DMS53 (cell line): ENCODE measurements around the gene NT5DC3.

Experiments used
- DNase-seq: peaks from one replicate; lab custom pipeline; 2025; lab: John Stamatoyannopoulos, UW

Gene NT5DC3

DNA sequence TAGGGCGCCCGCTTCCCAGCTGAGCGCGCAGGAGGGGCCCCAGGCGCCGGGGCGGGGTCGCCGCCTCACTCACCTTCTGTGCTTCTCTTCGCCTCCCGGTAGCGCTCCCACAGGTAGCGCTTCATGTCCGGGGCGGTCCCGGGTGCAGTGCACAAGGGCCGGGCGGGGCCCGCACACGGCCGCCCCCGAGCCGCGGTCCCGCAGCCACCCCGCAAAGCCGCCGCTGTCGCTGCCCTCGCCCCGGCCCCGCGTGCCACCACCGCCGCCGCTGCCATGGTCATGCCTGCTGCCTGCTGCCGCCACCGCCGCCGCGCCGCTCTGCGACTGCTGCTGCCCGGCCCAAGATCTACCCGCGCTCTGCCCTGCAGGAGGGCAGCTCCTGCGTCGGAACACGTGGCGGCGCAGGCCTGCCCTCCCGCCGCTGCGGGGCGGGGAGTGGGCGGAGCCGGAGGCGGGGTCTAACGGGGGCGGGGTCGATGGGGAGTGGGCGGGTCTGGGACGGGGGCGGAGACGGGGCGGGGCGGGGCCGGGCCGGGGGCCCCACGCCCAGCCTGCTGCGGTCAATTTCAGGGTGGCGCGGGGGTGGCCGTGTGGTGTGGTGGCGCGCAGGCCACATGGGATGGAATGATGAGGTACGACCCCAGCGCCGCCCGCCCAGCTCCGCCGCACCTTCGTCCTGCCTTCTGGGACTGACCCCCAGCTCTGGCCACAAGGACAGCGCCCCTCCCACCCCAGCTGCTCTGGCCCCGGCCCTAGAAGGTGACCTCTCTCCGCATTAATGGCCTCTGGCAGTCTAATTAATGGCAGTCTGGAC is at the start of gene NT5DC3:
NT5DC3 (minus strand) TSS at position 359 of the 814 bp plus-strand sequence; CDS start at position 281, 78 bp downstream.
- DNase-seq: peak; percentile 97

DNA sequence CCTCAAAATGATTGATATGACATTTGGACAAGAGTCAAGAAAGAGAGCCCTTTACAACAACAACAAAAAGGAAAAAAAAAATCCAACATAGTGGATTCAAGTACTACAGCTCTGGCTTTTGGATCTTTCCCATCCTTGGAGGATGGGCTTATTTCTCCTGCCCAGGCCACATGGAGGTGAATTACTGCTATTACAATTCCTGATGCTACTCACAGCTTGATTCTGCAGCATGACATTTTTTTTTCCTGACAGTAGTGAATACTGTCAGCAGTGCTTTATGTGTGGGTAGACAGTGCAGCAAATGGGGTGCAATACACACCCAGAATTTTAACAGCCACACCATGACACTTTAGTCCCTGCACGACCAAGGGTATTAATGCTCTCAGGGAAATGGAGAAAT is 46.7 kb upstream of the NT5DC3 start:
- DNase-seq: no peak

DNA sequence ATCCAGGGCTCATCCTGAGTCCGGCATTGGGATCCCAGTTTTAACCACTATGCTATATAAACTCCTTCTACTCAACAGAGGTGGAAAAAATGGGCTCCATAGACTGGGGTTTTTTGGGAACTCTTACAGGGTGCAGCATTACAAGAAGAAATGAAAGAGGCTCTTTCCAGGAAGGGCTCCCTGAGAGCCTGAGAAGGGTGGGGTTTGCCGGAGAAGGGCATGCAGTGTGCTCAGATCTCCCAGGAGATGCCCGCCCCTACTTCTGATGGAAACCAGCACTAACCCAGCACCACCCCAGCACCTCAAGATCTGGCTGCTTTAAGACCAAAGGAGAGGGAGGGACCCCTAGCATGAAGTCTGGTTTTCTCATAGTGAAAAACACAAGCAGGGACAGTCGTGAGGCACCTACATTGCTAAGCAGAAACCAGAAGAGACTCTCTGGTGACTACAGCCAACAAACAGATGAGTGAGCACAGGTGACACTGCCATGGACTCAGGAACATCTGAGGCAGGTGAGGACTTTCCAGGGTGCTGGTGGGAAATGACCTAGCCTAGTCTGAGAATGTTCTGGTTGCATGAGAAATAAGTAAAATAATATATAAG is 45.3 kb upstream of the NT5DC3 start:
- no peak for DNase-seq

DNA sequence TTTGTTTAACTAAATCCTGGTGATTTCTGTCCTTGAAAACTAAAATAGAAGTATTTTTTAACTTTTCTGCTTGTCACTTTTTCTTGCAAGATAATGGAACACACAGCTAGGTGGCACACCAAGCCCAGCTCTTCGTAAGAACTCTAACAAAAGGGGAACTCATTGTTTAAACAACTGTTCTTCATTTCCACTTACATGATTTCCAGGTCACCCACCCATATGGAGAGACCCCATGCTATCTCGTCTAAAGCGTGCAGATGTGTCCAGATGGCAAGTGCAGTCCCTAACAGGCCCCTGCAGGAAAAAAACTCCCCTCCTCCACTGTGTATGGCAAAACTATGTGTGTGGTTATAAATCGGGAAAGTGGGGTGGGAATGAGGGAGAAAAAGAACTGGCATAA is 43.3 kb upstream of the NT5DC3 start:
- DNase-seq: peak; percentile 55

DNA sequence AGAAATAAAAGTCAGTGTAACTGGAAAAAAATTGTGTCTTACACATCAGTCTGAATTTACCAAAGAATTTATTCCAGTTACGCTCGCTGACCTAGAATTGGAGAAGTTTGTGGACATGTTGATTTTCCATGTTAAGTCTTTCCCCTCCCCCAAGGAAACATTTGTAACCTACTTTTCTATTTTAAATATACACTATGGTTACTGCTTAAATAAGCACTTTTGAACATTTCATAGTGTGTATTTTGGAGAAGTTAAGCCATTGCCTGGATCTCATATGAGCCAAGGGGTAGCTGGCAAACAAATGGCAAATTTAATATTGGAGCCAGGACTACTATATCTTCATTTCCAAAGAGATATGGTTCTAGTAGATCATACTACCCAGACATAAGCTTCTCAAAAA is 42.9 kb upstream of the NT5DC3 start:
- no peak for DNase-seq

DNA sequence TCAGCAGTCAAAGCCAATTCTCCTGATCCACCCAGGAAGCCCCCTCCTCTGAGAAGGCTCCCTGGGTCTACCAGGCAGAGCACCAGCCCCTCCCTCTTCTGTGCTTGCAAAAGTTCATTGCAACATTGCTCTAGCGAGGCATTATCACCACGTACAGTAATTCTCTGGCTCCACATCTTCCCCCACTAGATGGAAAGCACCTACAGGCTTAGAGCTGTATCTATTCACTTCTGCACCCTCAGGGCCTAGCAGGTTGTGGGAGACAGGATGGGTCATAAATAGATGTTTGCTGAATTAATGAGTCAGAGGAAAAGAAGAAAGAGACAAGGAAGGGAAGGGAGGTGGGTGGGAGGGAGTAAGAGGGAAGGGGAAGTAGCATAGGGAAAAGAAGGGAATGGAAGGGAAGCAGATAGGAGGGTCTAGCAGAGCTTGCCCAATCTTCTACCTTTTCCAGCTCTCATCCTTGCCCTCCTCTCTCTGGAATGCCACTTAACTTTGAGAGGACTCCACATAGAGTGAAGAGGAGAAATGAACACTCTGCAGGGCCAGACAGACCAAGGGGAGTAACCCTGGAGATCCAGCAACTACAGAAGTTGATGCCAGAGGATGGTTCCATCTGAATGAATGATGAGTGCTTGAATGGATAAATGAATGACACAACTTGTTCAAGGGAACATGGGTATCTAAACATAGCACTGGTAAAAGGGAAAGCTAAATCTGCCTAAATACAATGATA is 42.0 kb upstream of the NT5DC3 start:
- no peak for DNase-seq

DNA sequence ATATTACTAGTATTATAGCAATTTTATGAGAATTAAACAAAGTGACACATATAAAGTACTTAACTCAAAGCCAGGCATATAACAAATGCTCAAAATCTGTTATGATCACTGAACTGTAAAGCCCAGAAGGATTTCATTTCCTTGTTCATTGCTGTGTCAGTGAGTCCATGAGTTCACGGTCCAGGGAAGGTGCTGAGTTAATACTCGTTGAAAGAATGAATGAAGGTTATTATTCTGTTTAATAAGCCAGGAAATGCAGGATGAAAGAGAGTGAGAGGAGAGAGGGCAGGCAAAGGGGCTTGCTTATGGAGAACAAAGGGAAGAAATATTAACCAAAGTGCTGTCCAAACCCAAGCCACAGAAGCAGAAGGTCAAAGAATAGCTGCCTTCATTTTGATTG is 40.2 kb upstream of the NT5DC3 start:
- DNase-seq: peak; percentile 57

DNA sequence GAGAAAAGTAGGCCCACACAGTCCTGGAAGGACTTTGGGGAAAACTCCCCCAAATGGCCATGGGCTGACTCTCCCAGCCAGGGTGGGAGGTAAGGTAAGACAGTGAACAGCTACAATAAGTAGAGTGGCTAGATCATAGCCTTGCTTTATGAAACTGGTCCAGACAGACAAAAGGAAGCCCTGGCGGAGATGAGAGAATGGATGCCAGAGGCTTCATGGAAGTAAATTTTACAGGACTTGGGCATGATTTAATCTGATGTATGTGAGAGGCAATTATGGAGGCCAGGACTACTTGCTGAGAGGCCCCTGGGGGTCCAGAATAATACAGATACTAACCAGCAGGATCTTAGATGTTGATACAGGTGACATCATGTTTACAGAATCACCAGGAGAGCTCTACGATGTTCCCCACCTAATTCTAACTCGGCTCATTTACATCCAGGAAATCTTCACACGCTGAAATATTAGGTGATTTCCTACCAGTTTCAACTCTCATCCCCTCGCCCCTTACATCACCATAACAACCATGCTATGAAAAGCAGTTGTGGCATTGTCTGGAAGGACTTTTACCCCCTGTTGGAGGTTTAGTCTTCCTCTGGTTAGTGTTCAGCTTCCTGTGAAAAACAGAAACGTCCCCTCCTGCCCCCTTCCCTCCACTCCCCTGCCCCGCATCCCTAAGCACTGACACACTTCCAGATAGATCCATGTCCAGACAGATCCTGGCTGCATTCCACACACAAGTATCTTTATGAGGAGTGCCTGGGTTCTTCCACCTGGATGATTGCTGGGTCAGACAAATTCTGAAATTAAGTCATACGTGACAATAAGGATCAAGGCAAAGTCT is 39.5 kb upstream of the NT5DC3 start:
- peak; percentile 84 for DNase-seq

DNA sequence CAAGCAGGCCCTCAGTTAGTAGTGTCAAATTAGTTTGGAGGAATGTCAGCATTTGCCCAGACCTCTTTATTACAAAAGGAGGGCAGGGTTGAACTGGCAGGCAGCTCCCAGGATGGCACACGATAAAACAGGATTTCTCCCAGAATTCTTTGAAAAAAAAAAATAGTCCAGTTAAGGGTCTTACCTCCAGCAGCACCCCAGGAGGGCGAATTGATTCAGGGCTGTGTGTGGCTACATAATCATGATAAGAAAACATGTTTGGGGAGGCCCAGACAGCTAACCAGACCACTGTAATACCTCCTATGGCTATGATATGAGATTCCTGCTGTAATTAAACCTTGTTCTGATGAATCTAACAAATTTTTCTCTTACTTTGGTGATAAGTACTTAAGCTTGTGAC is 38.8 kb upstream of the NT5DC3 start:
- no peak for DNase-seq

DNA sequence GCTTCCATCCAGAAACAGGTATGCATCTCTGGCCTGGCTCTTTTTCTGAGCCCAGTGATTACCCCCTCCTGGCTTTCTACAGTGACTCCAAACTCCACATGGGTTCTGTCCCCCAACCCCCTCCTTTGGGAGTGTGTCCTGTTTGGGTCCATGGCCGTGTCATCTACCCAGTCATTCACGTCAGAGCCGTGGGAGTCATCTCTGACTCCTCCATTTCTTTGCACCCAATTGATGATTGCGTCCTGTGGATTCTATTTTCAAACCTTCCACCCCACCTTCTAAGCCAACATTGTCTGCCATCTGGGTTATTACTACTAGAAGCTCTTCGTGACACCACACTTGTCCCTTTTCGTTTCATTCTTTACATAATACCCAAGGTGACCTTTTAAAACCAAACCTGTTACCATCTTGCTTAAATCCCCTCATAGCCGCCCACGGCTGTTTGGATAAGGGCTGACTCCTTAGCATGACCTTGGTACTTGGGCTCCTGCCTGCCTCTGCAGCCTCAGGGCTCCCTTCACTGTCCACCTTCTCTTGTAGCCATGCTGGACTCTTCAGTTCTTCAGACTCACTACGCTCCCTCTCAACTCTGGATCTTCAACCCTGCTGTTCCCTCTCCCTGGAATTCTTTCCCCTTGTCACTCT is 38.1 kb upstream of the NT5DC3 start:
- DNase-seq: no peak

DNA sequence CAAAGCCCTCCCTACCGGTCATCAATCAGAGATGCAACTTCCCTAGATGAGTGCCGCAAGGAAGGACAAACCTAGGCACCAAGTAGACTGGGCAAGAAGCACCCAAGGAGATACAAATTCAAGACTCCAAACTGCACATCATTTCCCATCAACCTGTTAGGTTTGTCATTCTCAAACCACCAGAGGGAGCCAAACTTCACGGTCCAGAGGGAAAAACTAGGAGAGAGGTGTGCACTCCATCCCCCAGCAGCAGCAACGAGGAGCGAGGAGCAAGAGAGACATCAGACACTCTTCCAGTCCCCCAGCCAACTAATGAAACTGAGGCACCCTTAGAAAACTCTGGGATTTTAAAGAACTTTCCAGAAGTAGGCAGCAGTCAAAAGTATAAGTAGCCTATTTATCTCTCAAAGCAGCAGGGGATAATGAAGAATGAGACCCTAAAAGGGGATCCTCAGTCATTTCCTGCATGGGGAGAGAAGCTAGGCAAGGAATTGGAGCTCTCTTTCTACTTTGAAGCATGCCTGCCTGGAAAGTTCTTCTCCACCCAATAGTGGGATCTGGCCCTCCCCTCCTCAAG is 37.0 kb upstream of the NT5DC3 start:
- peak; percentile 94 for DNase-seq

DNA sequence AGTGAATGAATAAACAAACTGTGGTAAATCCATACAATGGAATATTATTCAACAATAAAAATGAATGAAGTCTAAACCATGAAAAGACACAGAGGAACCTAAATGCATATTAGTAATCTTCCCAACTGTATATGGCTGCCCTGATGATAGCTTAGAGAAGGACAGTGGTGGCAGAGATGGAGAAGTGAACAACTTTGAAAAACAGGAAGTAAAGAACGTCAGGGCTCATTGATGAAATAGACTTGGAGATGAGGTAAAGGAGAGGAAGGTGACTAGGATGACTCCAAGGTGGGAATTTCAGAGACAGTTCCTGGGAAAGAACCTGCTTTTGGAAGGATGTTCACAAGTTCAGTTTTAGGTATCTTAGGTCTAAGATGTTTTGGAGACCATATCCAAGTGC is 36.3 kb upstream of the NT5DC3 start:
- no peak for DNase-seq

DNA sequence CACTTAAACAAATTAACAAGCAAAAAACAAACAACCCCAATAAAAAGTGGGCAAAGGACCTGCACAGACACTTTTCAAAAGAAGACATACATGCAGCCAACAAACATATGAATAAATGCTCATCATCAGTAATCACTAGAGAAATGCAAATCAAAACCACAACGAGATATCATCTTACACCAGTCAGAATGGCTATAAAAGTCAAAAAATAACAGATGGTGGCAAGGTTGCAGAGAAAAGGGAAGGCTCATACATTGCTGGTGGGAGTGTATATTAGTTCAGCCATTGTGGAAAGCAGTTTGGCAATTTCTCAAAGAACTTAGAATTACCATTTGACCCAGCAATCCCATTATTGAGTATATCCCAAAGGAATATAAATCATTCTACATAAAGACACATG is 34.6 kb upstream of the NT5DC3 start:
- DNase-seq: no peak

DNA sequence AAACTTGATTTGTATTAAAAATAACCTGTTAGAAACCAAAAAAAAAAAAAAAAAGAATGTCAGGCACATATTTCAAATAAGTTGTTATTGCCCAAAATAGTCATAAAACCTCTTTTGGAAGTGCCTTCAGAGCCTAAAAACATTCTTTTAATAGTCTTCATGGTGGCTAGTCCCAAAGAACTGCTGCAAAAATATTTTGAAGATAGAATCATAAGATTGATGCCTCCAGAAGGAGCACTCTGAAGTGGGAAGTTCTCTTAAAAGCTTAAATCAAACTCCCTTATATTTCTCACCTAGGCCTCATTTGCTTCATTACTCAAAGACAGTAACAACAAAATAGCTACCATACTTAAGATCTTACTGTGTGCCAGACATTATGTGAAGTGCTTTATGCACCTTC is 27.2 kb upstream of the NT5DC3 start:
- DNase-seq: no peak

DNA sequence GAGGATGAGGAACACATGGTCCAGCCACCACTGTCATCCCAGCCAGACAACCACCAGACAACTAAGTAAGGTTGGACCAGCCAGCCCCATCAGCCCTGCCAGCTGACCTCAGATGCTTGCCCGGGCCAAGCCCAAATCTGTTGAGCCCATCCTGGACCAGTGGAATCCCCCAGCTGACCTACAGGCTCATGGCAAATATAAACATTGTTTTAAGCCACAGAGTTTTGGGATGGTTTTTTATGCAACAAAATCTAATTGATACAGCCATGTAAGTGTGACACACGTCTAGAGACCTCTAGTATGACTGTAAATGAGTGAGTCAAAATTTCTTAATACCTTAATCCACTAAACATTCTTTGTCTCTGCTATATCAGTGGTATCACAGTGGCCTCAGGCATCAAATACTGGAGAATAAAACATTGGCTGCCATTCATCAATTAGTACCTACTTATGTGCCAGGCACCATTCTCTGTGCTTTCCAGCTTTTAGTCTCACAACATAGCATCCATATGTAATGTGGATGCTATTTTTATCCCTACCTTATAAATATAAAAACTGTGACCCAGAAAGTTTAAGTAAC is 24.2 kb upstream of the NT5DC3 start:
- DNase-seq: no peak

DNA sequence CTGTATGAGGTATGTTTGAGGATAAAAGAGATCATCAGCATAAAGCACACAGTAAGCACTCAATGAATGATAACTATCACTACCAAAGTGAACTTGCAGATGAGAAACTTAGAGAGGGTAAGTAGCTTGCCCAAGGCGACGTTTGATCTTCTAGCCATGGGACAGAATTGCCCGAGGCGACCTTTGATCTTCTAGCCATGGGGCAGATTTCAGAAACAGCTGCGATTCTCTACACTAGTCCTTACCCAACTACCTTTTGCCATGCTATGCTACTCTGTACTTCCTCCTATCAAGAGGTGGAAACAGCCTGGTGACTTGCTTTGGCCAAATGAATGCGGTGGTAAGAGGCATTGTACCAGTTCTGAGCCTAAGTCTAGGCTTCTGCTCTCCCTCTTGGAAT is 23.7 kb upstream of the NT5DC3 start:
- DNase-seq: no peak

DNA sequence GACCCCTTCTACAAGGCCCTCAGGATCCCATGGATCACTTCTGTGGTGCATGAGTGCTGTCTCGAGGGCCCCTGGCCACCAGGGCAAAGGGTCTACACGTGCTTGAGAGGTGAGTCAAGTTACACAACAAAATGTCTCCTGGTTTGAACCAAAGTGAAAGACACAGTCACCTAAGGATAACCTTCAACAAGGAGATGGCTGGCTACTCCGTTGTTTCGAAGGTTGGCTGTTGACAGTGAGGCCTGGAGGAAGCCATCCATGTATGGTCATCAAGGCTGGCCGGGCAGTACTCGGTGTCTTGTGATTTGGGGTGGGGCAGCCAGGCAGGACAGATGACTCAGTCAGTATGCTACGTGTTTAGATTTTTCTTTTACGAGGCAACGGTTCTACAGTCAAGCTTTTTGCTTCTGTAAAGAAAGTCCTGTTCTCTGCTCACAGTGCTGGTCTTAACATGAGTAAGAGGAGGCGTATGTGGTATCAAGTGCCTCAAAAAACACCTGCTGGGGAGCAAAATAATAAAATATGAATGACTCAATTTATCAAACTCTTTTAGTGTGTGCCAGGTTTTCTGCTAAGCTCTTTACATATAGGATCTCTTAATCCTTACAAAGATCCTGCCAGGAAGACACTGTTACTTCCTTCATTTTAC is 18.0 kb upstream of the NT5DC3 start:
- peak; percentile 32 for DNase-seq

DNA sequence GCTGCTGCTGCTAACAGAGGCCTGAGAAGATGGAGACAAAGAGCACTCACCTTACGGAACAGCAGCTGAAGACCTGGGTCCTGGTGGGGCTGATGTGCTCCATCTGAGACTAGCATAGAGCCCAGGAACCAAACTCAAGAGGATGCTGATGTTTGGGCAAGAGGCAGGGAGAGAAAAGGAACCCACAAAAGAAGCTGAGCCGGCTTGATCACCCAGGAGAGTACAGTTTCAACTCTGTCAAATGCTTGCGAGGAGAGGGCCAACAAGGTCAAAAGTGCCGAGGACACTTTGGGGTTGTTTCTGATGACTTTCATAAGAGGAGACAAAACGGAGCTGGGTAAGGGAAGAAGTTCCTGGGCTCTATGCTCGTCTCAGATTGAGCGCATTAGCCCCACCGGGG is 17.3 kb upstream of the NT5DC3 start:
- no peak for DNase-seq

DNA sequence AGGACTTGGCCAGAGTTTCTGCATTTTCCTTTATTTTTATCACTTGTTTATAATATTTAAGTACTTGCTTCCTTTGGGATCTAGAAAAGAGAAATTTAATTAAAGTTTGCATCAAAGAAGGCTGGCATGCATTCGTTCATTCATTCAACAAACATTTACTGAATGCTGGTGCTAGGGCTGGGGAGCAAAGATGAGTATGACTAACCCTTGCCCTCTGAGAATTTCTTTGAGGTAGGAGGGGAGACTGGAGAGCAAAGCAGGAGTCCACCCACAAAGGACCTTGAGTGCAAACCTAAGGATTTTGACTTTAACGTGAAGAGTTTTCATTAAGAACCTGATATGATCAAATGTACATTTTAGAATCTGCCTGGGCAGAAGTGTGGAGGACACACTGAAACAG is 16.1 kb upstream of the NT5DC3 start:
- no peak for DNase-seq

DNA sequence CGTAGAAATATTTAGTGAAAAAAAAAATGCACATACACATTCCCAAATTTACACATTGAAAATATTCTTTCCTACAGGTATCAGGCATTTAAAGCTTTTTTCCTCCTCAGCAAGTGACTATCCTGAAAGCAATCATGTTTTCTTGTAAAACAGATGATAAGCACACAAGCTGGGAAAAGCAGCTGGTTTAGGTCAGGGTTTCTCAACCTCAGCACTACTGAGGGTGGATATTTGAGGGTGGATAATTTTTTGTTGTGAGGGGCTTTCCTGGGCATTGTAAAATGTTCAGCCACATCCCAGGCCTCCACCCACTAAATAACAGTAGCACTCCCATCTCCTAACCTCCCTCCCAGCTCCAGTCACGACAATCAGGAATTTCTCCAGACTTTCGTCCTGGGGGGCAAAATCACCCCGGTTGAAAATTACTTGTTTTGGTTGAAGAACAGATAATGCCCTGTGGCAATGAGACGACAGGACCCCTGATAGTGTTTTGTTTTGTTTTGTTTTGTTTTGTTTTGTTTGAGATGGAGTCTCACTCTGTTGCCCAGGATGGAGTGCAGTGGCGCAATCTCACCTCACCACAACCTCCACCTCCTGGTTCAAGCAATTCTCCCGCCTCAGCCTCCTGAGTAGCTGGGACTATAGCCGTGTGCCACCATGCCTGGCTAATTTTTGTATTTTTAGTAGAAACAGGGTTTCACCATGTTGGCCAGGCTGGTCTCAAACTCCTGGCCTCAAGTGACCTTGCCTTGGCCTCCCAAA is 15.0 kb upstream of the NT5DC3 start:
- no peak for DNase-seq
